Skeletal muscle satellite cell (primary cell): Measurements from ENCODE around the gene RBM20.
"Not testable (repeated sequence)": the region's sequence is repeated elsewhere in the genome, so short reads cannot be mapped to it uniquely, and the experiment has no call there.

Experiments
- H3K27me3 ChIP-seq: 2 replicates; pipeline ENCODE4 v1.7.0; 2013; ENCODE audit warnings: low read length; ENCODE audit not compliant: control insufficient read depth, insufficient read depth
- H3K36me3 ChIP-seq: 2 replicates; pipeline ENCODE4 v1.7.0; 2013; ENCODE audit warnings: mild to moderate bottlenecking, control low read depth, low read length; ENCODE audit not compliant: insufficient read depth
- H3K4me1 ChIP-seq: 2 replicates; pipeline ENCODE4 v1.7.0; 2013; ENCODE audit warnings: low read length; ENCODE audit not compliant: control insufficient read depth, insufficient read depth
- H3K4me2 ChIP-seq: 2 replicates; pipeline ENCODE4 v1.7.0; 2013; ENCODE audit warnings: mild to moderate bottlenecking, low read length
- H3K4me3 ChIP-seq: 2 replicates; pipeline ENCODE4 v1.7.0; 2013; ENCODE audit warnings: low read length
- H3K9ac ChIP-seq: 2 replicates; pipeline ENCODE4 v1.7.0; 2013; ENCODE audit warnings: mild to moderate bottlenecking, low read depth, low read length, moderate library complexity
- H3K9me3 ChIP-seq: replicated peaks from 2 replicates; pipeline ENCODE4 v1.7.0; 2013; ENCODE audit warnings: mild to moderate bottlenecking, control low read depth, low read length

Gene RBM20

DNA sequence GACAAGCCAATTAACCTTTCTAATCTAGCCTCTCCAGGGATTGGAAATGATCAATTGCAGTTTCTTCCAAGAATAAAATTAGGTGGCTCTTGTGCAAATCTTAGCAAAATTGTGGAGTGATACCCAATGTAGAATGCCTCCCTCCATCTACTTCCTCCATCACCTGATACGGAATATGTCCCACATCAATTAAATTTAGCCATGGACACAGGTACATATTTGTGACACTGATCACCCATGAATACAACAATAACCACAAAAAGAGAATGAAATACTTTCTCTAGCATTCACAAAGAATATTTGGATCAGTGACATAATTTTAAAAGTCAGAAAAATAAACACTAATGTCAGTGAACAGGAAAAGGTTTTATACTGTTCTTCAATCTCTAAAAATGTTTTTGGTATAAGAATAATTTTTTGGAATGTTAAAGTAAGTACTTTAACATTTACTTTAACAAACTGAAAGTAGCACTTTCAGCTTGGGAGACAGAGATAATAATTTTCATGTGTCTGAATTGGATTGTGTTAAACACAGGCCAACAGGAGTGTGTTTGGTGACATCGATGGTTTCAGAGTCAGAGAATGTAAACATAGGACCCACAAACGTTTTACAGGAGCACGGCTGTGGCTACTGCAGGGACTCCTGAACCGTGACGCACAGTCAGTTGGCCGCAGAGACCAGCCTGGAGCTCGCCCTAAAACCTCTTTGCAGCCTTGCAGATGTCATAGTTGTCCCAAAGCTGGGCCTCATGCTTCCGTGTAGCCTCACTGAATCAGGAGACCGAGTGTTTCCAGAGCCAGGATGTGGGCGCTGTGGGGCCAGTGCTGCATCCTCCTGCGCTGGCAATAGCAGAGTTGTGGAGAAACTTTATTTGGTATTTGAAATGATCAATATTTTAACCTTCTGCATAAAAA is 7.2 kb downstream of the RBM20 start:
- H3K27me3 ChIP-seq = peaks cover 9% of the 10 kb centered on the region
- H3K9ac ChIP-seq = no peak overlapping the region
- no peak overlapping the region for H3K4me3 ChIP-seq
- peaks cover 6% of the 10 kb centered on the region for H3K4me1 ChIP-seq
- peak overlapping the region; percentile 61 for H3K4me2 ChIP-seq
- H3K36me3 ChIP-seq = no peaks in the 10 kb centered on the region
- H3K9me3 ChIP-seq = no peaks in the 10 kb centered on the region

DNA sequence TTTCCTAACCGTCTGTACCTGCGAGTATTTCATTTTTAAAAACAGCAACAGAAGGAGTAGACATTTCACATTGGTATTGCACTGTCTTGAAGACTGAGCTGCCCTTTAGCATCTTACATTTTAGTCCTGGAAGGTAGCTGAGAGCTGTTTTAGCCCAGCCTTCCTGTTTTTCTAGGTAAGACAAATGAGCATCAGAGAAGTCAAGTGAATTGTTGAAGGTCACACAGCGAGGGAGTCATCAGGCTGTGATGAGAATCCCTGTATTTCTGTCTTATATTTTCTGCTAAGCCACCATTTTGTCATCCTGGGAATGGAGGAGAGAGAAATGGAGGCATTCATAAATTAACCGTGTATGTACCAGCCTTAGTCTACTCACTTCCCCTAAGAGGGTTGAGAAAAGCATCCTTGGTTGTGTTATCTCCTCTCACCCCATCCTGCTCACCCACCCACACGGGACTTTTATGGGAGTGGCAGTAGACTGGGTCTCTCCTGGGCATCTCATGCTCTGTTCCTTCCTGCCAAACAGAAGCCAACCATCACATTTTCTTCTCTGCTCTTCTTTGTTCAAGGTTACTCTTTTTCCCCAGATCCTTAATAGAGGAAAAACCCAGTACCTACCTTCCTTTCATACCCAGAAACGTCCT is 8.5 kb downstream of the RBM20 start:
- Histone ChIP-seq H3K27me3 (peaks cover 5% of the 10 kb centered on the region), H3K9ac (no peak overlapping the region), H3K4me3 (no peak overlapping the region), H3K4me1 (peaks cover 6% of the 10 kb centered on the region), H3K9me3 (no peaks in the 10 kb centered on the region), H3K4me2 (no peak overlapping the region), H3K36me3 (no peaks in the 10 kb centered on the region)

DNA sequence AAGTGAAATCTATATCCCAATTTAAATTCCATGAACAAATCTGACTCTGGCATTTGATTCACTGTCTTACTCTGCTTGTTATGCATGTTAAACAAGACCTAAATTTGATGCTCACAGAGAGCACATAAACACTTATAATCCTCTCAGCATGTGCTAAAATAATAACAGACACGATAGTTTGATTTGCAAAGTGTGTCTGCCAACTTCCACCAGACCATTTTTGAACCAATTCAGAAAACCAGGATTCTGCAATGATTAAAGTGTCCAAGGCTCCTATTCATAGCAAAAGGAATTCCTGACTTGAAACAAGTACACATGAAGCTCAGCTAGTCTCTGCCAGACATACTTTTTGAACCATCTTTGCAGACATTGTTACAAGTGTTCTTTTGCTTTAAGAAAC is 11.2 kb downstream of the RBM20 start:
- H3K9me3 ChIP-seq = no peaks in the 10 kb centered on the region
- no peaks in the 10 kb centered on the region for H3K36me3 ChIP-seq
- no peak overlapping the region for H3K4me3 ChIP-seq
- H3K4me1 ChIP-seq = peaks cover 6% of the 10 kb centered on the region
- H3K4me2 ChIP-seq = no peak overlapping the region
- peaks cover 2% of the 10 kb centered on the region for H3K27me3 ChIP-seq
- H3K9ac ChIP-seq = no peak overlapping the region

DNA sequence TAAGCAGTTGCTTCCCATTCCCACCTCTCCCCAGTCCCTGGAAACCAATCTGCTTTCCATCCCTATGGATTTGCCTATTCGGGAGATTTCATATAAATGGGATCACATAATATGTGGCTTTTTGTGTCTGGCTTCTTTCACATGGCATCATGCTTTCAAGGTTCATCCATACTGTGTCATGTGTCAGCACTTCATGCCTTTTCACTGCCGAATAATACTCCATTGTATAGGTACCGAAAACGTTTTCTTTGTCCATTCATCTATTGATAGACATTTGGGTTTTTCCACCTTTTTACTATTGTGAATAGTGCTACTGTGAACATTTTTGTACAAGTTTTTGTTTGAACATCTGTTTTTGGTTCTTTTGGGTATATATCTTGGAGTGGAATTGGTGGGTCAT is 12.5 kb downstream of the RBM20 start:
- Histone ChIP-seq H3K27me3 (no peaks in the 10 kb centered on the region), H3K9ac (no peak overlapping the region), H3K4me3 (no peak overlapping the region), H3K4me1 (peaks cover 4% of the 10 kb centered on the region), H3K4me2 (no peak overlapping the region), H3K9me3 (no peaks in the 10 kb centered on the region), H3K36me3 (no peaks in the 10 kb centered on the region)

DNA sequence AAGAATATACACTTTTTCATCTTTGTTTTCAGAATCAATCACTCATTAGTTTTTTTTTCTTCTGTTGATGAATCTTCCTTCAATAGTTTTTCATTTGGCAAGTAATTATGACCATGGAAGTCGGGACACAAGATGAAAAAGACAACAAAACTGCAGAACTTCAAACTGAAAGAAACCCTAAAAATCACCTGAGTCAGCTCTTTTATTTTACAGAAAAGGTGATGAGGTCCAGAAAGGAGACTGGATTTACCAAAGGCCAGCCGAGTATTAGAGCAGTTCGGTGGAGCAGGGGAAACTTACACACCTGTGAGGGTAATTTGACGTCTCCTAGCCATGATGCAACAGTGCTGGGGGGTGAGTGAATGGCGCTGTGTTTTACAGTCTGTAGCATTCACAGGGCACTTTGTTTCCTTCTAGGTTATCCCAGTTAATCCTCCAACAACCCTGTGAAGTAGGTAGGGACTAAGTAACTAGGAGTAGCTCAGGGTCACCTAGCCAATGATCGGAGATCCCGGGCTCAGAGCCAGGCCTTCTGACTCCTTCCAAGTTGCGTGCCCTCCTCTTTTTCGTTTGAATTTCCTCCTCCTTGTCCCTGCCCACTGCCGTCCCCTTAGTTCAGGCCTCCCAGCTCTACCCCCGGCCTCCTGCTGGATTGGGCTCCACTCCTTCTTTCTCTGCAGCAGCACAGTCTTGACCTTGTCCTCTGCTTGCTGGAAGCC is 14.0 kb downstream of the RBM20 start:
- Histone ChIP-seq H3K9me3 (no peaks in the 10 kb centered on the region), H3K4me2 (no peak overlapping the region), H3K27me3 (no peaks in the 10 kb centered on the region), H3K4me3 (no peak overlapping the region), H3K36me3 (no peaks in the 10 kb centered on the region), H3K4me1 (no peaks in the 10 kb centered on the region), H3K9ac (no peak overlapping the region)

DNA sequence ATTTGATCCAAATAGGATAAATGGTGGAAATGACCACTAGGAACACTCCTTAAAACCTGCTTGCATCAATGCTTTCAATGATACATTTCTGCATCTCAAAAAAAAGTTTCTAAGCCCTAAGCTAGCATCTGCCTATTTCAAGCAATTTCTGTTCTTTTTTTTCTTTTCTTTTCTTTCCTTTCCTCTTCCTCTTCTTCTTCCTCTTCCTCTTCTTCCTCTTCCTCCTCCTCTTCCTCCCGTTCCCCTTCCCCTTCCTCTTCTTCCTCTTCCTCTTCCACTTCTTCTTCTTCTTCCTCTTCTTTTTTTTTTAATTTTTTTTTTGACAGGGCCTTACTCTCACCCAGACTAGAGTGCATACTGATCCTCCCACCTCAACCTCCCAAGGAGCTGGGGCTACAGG is 15.4 kb downstream of the RBM20 start:
- H3K4me2 ChIP-seq = no peak overlapping the region
- H3K27me3 ChIP-seq = no peaks in the 10 kb centered on the region
- no peaks in the 10 kb centered on the region for H3K4me1 ChIP-seq
- no peak overlapping the region for H3K4me3 ChIP-seq
- H3K9ac ChIP-seq = no peak overlapping the region
- no peaks in the 10 kb centered on the region for H3K9me3 ChIP-seq
- no peaks in the 10 kb centered on the region for H3K36me3 ChIP-seq

DNA sequence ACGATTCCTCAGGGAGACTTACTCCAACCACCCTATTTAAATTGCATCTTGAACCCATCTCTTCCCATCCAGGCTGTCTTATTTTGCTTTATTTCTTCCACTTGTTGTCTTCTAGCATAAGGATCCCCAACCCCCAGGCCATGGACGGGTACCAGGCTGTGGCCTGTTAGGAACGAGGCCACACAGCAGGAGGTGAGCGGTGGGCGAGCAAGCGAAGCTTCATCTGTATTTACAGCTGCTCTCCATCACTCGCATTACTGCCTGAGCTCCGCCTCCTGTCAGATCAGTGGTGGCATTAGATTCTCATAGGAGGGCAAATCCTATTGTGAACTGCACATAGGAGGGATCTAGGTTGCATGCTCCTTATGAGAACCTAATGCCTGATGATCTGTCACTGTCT is 16.2 kb downstream of the RBM20 start:
- not testable (repeated sequence) for H3K9ac ChIP-seq, H3K4me2 ChIP-seq, H3K36me3 ChIP-seq, H3K4me1 ChIP-seq, H3K9me3 ChIP-seq, H3K27me3 ChIP-seq, H3K4me3 ChIP-seq

DNA sequence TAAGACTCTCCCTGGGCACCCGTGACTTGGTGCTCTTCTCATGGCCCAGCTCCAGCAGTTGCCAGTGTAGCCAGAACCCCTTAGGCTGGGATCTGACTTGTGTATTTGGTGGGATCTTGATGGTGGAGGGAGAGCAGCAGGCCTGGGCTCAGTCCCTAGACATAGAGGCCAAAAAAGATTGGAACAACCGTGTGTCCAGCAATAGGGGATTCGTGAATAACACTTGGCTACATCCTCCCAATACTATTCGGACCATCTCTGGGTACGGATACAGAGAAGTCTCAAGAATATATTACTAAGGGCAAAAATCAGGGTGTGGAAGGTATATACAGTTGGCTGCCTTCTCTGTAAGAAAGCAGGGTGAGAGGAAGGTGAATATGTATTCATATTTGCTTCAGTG is 17.2 kb downstream of the RBM20 start:
- Histone ChIP-seq H3K27me3 (no peaks in the 10 kb centered on the region), H3K9me3 (no peaks in the 10 kb centered on the region), H3K4me1 (peaks cover 8% of the 10 kb centered on the region), H3K9ac (no peak overlapping the region), H3K36me3 (no peaks in the 10 kb centered on the region), H3K4me3 (no peak overlapping the region), H3K4me2 (no peak overlapping the region)

DNA sequence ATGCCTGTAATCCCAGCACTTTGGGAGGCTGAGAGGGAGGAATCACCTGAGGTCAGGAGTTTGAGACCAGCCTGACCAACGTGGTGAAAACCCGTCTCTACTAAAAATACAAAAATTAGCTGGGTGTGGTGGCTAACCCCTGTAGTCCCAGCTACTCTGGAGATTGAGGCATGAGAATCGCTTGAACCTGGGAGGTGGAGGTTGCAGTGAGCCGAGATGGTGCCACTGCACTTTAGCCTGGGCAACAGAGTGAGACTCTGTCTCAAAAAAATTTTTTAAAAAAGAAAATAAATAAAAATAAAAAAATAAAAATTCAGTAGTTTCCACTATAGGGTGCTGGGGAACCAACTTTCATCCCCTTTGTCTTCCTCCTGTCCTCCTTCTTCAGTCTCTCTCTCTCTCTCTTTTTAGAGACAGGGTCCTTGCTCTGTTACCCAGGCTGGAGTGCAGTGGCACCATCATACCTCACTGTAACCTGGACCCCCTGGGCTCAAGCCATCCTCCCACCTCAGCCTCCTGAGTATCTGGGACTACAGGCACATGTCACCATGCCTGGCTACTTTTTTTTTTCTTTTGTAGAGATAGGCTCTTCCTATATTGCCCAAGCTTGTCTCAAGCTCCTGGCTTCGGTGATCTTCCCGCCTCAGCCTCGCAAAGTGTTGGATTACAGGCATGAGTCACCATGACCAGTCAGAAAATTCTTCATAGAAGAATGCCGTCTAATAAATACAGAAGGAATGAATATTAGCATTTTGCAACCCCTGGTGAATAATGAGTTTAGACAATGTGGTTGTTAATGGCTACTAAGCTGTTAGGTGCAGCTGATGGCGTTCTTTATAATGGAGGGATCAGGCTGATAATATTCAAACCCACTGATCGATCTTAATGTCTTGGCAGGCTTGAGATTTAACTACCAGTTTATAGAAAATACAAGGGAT is 20.6 kb downstream of the RBM20 start:
- Histone ChIP-seq H3K4me3 (no peak overlapping the region), H3K27me3 (peaks cover 6% of the 10 kb centered on the region), H3K9ac (no peak overlapping the region), H3K36me3 (no peaks in the 10 kb centered on the region), H3K4me2 (peak overlapping the region; percentile 50), H3K9me3 (no peaks in the 10 kb centered on the region), H3K4me1 (peaks cover 8% of the 10 kb centered on the region)

DNA sequence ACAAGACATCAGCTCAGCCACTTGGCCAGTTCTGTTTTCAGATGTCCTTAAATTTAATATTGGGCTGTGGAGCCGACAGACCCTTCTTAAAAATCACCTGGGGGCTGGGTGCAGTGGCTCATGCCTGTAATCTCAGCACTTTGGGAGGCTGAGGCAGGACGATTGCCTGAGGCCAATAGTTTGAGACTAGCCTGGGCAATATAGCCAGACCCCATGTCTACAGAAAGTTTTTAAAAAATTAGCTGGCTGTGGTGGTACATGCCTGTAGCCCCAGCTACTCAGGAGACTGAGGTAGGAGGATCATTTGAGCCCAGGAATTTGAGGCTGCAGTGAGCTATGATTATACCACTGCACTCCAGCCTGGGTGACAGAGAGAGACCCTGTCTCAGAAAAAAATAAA is 22.1 kb downstream of the RBM20 start:
- not testable (repeated sequence) for H3K27me3 ChIP-seq

DNA sequence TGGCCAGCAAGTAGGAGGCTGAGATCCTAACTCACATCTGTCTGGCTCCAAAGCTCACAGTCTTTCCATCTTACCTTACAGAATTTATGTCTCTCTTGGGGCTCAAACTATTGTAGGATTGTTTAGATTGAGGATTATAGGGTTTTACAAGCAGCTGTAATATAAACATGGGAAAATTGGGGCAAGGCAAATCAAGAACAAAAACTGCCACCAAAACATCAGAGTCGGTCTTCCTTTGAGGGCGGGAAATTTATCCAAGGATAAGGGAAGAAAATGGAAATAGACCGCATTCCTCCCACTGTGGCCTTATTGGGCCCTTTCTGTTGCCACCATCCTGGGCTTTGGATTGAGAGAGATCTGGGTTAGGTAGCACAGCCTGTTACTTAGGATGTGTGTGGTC is 22.5 kb downstream of the RBM20 start:
- Histone ChIP-seq H3K9ac (no peak overlapping the region), H3K4me1 (peaks cover 8% of the 10 kb centered on the region), H3K27me3 (peaks cover 6% of the 10 kb centered on the region), H3K4me3 (no peak overlapping the region), H3K9me3 (no peaks in the 10 kb centered on the region), H3K36me3 (no peaks in the 10 kb centered on the region), H3K4me2 (no peak overlapping the region)

More for the DNA sequence above, 22.1 kb downstream of the RBM20 start:
- not testable (repeated sequence) for H3K4me2 ChIP-seq, H3K9ac ChIP-seq, H3K36me3 ChIP-seq, H3K9me3 ChIP-seq, H3K4me1 ChIP-seq, H3K4me3 ChIP-seq
